GM19240 (cell line): ENCODE data around the gene TSPAN31.

Experiments used
- DNase-seq: peaks from one replicate; pipeline ENCODE4 v3.0.0; 2011; ENCODE audit warnings: low spot score; ENCODE audit not compliant: insufficient read length

TSPAN31 gene

GRCh38 chr12:57782608-57783465 lies 38.0 kb downstream of the TSPAN31 start, which contains the start of gene TSFM:
TSFM (plus strand) TSS chr12:57782787; CDS start chr12:57782802, 15 bp downstream.
- peak; percentile 50 for DNase-seq

- DNase-seq = no peak
These were observed 38.6 kb downstream of the TSPAN31 start for GRCh38 chr12:57783466-57783801.

- no peak for DNase-seq
These were observed 39.0 kb downstream of the TSPAN31 start for GRCh38 chr12:57783861-57784260.

GRCh38 chr12:57793920-57794319 lies 49.1 kb downstream of the TSPAN31 start:
- no peak for DNase-seq

GRCh38 chr12:57795354-57795753 lies 50.5 kb downstream of the TSPAN31 start:
- DNase-seq = no peak

GRCh38 chr12:57796996-57797395 lies 52.2 kb downstream of the TSPAN31 start:
- DNase-seq = no peak

- DNase-seq = no peak
These were observed 53.1 kb downstream of the TSPAN31 start for GRCh38 chr12:57797933-57798332.
